ENCODE measurements around the gene SMIM30.

The SMIM30 gene

GRCh38 chr7:113100121-113100603, 18.2 kb downstream of the SMIM30 start:
- DNase-seq (ENCODE audit: low read depth): peak; percentile 62

GRCh38 chr7:113099284-113099919, 19.0 kb downstream of the SMIM30 start:
- DNase-seq (ENCODE audit: low read depth): no peak

- no peak for DNase-seq (ENCODE audit: low read depth)
These were observed 23.7 kb downstream of the SMIM30 start for GRCh38 chr7:113094517-113095249.

GRCh38 chr7:113093561-113093960, 24.8 kb downstream of the SMIM30 start:
- DNase-seq (ENCODE audit: low read depth): no peak

GRCh38 chr7:113092762-113093161, 25.6 kb downstream of the SMIM30 start:
- DNase-seq (ENCODE audit: low read depth): no peak

- peak; percentile 92 for DNase-seq (ENCODE audit: low read depth)
These were observed 31.0 kb downstream of the SMIM30 start for GRCh38 chr7:113087071-113087998.

GRCh38 chr7:113086431-113086888, 31.9 kb downstream of the SMIM30 start, which contains the start of gene GPR85:
GPR85 (minus strand) TSS chr7:113086827; CDS start chr7:113084721, 2,106 bp downstream.
- DNase-seq (ENCODE audit: low read depth): peak; percentile 63

GRCh38 chr7:113085781-113086390, 32.5 kb downstream of the SMIM30 start:
- peak; percentile 18 for DNase-seq (ENCODE audit: low read depth)

GRCh38 chr7:113084496-113085172, 33.7 kb downstream of the SMIM30 start:
- DNase-seq (ENCODE audit: low read depth): no peak

- no peak for DNase-seq (ENCODE audit: low read depth)
These were observed 34.4 kb downstream of the SMIM30 start for GRCh38 chr7:113083816-113084495.

- DNase-seq (ENCODE audit: low read depth): no peak
These were observed 35.1 kb downstream of the SMIM30 start for GRCh38 chr7:113083132-113083815.

GRCh38 chr7:113078331-113078730, 40.0 kb downstream of the SMIM30 start:
- no peak for DNase-seq (ENCODE audit: low read depth)

- no peak for DNase-seq (ENCODE audit: low read depth)
These were observed 41.7 kb downstream of the SMIM30 start for GRCh38 chr7:113076703-113077102.

- DNase-seq (ENCODE audit: low read depth): peak; percentile 36
These were observed 46.9 kb downstream of the SMIM30 start for GRCh38 chr7:113071465-113071864.
